SH-SY5Y (cell line): ENCODE results near the gene RORB.

Source experiments
- GATA2 ChIP-seq: IDR thresholded peaks from 2 replicates; pipeline ENCODE4 v1.6.1; 2011; ENCODE audit warnings: mild to moderate bottlenecking, low read depth, low read length
- GATA3 ChIP-seq: IDR thresholded peaks from 2 replicates; pipeline ENCODE4 v1.6.1; 2011; ENCODE audit warnings: low read depth, mild to moderate bottlenecking, low read length, moderate library complexity

The RORB gene

DNA sequence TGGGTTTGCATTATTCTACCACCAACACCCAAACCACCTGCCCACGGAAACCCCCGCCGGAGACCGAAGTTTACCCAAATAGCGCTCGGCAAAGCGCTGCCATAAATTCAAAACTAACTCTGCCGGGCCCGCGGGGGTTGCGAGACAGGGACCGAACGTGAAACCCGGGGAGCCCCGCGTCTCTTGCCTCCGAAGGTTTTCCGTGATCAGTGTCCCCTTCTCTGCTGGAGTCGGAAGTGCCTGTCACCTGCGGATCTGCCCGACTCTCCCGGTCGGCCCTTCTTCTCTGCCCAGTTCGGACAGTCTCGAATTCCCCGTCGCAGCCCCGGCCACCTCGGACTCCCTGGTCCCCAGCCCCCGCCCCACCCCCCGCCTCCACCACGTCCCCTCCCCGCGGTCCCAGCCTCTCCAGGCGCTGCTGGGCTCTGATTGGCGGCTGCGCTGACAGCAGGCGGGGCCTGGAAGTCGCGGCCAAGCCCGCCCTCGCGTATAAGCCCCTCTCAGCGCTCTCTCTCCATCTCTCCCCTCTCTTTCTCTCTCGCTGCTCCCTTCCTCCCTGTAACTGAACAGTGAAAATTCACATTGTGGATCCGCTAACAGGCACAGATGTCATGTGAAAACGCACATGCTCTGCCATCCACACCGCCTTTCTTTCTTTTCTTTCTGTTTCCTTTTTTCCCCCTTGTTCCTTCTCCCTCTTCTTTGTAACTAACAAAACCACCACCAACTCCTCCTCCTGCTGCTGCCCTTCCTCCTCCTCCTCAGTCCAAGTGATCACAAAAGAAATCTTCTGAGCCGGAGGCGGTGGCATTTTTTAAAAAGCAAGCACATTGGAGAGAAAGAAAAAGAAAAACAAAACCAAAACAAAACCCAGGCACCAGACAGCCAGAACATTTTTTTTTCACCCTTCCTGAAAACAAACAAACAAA is at the start of gene RORB:
Gene RORB (plus strand): TSS at position 517 of the 929 bp plus-strand sequence. CDS start 642 bp downstream, outside the sequence.
- TF ChIP-seq GATA2: no peak

DNA sequence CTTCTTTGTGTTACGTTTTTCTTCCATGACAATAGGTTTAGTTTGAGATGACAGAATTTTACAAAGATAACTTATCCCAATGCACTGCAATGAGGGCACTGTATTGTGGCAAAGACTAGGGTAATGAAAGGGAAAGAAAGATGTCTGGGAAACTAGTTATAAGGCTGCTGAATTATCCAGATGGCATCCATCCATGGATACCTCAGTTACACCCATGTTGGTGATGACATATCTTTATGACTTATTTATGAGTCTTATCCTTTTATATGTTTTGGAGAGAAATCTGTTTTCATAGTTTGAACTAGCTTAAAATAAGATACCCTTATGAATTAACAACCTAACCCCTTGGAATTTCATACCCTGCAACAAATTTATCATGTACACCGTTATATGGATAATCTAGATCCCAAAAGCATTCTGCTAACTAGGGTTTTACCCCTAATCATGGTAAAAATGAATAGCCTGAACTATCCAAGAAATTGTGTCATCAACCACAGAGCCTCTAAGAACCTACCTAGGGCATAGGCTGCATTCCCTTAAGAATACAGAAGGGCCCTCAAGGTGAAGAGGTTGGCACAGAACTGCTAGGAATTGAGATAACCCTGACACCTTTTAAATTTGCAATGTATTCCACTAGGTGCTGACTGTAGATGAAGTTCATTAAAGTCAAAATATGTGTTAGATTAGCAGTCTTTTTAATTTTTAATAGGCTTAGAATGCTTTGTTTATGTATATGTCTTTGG is 49.5 kb upstream of the RORB start:
- TF ChIP-seq GATA2: no peak
- no peak for TF ChIP-seq GATA3

DNA sequence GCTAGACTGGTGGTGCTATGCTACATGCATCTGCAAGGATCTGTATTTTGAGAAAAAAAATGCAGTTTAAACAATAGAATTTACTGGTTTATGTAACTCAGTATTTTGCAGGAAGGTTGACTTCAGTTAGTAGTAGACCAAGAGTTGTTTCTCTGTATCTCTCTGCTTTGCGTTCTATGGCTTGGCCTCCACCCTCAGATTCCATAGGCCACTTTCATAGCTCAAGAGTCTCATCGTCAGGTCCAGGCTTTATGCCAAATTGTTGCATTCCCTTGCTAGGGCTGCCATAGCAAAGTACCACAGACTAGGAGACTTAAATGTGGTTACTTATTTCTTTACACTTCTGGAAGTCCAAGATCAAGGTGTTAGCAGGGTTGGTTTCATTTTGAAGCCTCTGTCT is 48.1 kb upstream of the RORB start:
- TF ChIP-seq GATA2: no peak
- no peak for TF ChIP-seq GATA3

DNA sequence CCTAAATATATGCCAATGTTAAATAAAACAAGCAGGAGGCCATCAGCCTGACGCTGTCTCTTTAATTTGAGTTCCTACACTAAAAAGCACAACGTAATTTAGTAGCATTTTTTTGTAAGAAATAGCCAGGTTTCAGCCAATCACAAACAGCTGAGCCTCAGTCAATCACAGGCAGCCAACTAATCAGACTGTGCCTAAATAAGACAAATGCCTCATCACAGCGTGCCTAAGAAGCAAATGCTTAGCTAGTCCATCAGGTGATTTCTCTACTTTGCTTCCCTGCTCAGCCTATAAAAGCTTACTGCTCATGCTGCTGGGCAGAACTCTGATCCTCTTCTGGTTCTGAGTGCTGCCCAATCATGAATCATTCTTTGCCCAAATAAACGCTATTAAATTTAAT is 38.3 kb upstream of the RORB start:
- TF ChIP-seq GATA2 (no peak), GATA3 (no peak)

DNA sequence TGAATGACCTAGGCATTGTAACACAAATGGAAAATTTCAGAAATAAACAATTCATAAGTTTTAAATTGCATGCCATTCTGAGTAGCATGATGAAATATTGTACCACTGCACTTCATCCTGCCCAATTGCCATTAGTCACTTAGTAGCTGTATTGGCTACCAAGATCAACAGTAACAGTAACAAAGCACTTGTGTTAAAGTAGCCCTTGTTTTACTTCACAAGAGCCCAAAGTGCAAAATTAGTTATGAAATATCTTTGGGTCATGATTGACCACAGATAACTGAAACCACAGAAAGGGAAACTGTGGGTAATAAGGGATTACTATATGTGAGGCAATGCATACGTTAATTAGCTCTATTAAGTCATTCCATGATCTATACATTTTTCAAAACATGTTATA is 33.3 kb upstream of the RORB start:
- TF ChIP-seq GATA2 (no peak), GATA3 (no peak)

DNA sequence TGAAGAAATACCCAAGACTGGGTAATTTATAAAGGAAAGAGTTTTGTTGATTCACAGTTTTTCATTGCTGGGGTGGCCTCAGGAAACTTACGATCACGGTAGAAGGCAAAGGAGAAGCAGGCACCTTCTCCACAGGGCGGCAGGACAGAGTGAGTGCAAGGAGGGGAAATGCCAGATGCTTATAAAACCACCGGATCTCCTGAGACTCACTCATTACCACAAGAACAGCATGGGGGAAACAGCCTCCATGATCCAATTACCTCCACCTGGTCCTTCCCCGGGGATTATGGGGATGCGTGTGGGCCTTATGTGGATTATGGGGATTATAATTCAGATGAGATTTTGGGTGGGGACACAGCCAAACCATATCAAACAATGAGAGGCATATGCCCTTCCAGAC is 18.5 kb upstream of the RORB start:
- TF ChIP-seq GATA2: no peak
- no peak for TF ChIP-seq GATA3

DNA sequence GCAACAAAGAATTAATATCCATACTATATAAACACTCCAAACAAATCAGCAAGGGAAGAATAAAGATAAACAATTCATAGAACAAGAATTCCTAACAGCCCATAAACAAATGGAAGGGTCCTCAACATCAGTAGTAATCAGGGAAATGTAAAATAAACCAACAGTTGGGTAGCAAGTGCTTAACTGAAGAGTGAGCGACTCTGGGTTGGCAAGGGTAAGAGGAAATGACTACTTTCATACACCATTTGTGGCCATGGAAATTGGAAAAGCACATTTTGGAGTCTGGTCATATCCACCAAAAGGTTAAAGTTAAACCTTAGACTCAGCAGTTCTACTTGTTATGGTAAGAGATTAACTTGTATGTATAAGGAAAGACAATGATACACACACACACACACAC is 17.4 kb upstream of the RORB start:
- TF ChIP-seq GATA3 (no peak), GATA2 (no peak)

DNA sequence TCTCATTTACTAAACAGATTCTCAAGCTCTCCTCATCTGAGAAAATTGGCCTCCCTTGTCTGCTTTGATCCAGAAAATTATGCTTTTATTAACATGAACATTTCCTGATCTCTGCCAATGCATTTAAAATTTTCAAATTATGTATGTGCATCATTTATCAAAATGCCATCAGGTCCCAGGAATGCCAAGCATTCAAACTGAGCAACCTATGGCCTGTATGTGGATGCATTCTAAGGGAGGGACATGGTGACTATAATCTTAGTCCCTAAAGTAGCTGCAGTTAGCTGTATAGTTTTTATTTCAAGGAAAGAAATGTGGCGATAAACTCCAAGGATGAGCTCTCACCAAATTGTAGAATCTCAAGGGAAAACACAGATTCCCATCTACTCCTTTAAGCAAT is 9.7 kb upstream of the RORB start:
- TF ChIP-seq GATA2: no peak

DNA sequence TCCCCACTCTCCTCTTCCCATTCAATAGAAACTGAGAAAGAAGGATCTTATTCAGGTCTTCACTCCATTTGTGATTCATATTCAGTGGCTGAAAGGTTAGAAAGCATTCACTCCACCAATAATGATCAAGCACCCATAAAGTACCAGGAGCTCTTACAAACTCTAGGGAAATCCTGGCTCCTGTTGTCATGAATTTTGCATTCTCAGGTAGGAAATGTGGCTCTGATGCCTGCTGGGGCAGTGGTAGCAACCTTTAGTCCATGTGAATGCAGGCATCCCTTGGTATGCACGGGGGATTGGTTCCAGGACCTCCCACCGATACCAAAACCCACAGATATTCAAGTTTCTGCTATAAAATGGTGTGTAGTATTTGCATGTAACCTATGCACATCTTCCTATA is 3.6 kb upstream of the RORB start:
- TF ChIP-seq GATA3: no peak
- TF ChIP-seq GATA2: no peak

DNA sequence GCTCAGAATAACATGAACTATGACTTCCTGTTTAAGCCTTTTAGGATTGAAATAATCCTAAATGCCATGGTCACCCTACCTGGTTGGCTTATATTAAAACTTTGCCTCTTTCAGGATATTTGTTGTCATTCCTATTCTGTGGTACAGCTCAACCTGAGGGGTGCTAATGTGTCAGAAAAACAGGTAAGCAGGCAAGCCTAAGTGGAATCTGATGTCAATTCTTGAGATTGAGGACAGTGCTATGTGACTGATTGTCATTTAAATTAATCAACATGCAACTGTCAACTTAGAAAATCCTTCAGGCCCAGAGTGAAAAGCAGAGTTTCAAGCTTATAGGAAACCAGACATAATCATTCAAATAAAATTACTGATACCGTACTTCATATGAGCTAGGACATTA is 2.6 kb upstream of the RORB start:
- TF ChIP-seq GATA3 (no peak), GATA2 (no peak)

DNA sequence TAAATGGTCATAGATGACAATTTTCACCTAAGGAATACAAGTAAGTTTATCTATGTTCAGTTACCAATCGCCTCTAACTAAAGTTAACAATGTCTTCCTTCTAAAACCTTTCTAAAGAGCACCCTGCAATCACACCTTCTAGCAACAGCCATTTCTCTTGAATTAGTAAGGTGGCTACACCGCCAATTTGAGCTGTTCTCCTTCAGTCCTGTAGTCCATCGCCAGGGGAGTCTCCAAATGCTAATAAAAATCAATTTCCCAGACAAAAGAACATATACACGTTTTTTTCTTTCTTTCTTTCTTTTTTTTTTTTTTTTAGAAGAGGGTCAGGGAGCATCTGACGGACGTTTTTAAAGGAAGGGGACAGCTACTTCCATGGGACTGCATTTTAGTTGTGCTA is 729 bp upstream of the RORB start:
- no peak for TF ChIP-seq GATA2
- no peak for TF ChIP-seq GATA3

DNA sequence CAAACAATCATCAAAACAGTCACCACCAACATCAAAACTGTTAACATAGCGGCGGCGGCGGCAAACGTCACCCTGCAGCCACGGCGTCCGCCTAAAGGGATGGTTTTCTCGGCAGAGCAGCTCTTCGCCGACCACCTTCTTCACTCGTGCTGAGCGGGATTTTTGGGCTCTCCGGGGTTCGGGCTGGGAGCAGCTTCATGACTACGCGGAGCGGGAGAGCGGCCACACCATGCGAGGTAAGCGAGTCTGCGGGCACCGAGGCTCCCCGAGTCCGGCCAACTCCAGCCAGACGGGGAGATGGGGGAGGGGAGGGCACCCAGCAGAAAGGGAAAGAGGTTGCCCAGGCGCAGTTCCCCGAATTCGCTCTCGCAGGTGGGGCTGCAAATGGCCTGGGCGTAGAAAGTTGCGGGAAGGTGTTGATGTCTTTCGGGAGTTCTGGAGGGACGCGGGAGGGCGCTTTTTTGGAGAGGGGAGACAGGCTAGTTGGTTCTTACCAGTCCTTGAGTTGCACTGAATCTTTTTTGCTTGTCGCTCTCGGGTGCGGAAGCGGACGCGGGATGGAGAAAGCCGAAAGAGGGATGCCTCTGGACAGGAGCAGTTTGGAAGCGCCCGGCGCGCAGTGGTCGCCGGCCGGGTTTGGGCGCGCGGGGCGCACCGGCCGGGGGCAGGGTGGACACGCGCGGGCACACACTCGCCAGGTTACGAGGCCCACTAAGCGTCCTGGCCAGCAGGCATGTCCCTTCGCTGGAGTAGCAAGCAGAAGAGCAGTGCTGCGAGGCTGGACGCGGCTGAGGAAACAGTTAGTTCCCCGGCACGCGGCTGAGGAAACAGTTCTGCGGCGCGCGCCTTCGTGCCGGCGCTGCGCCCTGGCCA is 849 bp downstream of the RORB start:
- TF ChIP-seq GATA3: no peak
- no peak for TF ChIP-seq GATA2

DNA sequence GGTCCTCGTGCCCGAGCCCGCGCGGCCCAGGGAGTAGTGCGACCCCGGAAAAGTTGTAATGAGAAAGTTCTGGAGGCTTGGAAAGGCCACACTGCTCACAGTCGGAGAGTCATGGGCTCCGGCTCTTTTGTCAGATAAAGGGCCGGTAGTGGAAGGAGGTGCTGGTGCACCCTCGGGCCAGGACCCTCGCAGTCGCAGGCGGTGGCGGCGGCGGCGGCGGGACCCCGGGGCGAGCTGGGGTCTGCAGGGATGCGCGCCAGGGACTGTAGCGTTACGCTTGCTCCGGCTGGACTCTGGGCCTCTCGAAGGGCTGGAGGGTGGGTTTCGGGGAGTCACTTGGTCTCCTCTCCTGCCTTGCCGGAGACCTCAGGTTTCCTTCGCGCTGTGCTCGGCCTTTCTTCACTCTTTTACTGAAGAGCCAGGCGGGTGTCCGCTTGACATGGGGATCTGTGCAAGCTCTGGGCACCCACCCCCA is 1.5 kb downstream of the RORB start:
- TF ChIP-seq GATA3 (no peak), GATA2 (no peak)

DNA sequence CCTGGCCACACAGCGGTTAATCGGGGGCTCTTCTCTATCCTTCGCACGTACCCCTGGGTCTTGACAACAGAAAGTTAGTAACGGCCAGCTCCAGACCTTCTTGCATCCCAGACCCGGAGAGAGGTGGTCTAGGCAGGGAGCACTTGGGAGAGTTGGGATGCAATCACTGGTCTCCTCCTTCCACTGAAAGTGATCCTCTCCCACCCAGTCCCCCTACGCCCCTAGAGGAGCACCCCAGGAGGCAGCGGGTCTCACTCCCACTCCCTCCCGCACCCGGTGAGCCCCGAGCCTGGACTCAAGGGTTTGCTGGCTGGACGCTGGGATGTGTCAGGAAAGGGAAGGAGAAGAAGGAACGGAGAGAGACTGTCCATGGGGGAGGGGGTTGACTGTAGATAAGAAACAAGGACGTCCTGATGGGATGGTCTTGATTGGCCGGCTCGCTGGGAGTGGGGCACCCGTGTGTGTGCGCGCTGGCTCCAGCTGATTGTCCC is 2.0 kb downstream of the RORB start:
- TF ChIP-seq GATA2 (peak; percentile 69), GATA3 (no peak)
